HG02623 (cell line): ENCODE data around the gene C21orf58.
A peak's percentile ranks its signal among the peaks of the same experiment; 100 is the strongest.
"Not testable (repeated sequence)": the region's sequence is repeated elsewhere in the genome, so short reads cannot be mapped to it uniquely, and the experiment has no call there.

Source experiments
- ATAC-seq: cut with Tn5 transposase; IDR thresholded peaks from one replicate; pipeline ENCODE4 v1.9.1; 2021; ENCODE audit warnings: moderate library complexity; ENCODE audit not compliant: unreplicated experiment

Gene C21orf58

DNA sequence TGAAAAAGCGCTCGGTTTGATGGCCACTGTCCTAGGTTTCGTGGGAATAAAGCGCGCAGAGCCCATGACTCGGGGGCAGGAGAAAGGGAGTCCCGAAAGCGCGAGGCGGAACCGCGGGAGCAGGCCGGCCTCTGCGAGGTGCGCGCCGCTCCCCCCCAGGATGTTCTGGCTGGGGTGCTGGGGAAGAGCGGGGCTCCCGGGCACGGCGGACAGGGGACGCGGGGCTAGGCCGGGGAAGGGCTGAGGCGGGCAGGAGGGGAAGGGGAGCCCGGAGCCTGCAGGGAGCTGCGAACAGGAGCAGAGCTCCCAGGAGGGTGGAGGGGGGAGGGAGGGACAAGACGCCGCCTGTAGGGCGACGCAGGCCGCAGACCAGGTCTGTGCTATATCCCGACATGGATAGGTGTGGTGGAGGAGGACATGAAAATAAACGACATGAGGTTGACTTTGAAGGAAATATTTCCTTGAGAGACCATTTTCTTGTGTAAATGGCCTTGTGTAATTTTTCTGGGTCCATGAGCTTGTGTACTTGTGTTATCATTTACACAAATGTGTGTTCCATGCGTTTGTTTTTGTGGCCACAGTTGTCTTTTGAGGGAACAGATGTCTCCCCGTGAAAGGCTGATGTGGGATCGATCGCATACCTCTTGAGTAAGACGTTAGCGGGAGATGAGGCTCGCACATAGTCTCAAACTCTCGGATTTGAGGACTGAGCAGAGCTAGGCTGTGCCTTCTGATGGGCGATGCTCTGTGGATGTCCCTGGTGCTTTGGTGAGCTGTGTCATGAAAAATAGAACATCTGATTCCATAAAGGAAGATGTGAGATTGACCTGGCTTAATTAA is 1.6 kb upstream of the C21orf58 start:
- no peak for ATAC-seq

- peak; percentile 51 for ATAC-seq
These were observed 861 bp upstream of the C21orf58 start for GRCh38 chr21:46324390-46325072.

- ATAC-seq: no peak
These were observed 402 bp downstream of the C21orf58 start for GRCh38 chr21:46323227-46323709.

DNA sequence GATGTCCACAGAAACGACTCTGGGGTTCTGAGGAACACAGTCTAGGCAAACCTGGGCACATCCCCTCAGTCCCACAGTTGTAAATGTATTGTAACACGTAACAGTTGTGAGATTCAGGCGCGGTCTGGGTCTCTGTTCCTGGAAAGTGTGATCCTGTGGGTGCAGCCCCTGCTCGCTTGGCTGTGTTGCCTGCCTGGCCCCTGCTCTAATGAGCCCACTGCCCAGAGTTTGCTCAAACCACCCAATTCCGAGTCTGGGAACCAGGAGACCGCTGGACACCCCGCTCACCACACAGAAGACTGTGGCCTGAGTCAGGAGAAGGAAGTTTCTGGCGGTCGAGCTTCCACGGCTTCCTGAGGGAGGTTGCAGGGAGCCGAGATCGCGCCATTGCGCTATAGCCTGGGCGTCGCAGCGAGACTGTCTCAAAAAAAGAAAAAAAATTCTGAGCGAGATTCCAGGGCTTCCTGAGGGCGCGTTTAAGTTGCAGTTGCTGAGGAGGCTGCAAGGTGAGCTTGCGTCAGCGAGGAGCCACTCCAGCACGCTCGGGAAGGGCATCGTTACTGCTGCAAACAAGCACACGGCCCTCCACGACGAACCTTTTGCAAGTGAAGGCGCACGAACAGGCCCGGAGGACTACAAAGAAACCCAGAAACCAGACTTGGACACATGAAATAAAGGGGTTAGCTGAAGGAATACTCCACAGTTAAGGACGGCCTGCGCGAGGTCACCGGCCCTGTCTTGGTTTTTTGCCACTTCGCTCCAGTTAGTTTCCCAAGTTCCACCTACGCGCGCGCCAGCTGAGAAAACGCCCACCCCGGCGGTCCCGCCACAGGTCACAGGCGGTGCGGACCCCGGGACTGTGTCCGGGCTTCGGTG is 1.1 kb downstream of the C21orf58 start:
- ATAC-seq: no peak

DNA sequence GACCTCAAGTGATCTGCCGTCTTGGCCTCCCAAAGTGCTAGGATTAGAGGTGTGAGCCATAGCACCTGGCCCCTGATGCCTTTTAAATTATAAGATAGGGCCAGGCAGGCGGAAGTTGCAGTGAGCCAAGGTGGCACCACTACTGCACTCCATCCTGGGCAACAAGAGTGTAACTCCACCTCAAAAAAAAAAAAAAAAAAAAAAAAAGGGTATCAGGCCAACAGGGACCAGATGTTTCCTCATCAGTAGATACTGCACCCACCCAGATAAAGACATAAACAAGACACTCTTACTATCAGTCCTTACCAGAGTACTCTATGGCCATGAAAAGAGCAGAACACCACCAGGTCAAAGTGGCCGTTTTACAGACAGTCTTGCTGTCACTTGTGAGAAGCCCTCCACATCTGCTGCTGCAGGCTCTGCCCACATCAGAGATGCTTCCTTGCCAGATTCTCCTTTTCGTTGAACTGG is 3.3 kb downstream of the C21orf58 start:
- no peak for ATAC-seq

DNA sequence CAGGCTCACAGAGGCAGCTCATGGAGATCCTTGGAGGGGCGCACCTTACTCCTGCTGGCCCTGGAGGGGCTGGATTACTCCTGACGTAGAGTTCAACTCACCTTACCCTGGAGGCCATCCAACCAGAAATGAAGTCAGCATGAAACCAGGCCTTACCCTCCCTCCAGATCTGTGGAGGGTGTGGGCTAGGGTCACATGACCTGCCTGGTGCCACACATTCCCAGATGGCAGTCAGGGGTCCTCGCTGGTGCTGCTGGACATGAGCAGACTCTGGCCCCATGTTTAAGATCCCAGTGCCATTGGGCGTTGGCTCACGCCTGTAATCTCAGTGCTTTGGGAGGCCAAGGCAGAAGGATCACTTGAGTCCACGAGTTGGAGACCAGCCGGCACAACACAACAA is 4.5 kb downstream of the C21orf58 start:
- ATAC-seq: no peak

DNA sequence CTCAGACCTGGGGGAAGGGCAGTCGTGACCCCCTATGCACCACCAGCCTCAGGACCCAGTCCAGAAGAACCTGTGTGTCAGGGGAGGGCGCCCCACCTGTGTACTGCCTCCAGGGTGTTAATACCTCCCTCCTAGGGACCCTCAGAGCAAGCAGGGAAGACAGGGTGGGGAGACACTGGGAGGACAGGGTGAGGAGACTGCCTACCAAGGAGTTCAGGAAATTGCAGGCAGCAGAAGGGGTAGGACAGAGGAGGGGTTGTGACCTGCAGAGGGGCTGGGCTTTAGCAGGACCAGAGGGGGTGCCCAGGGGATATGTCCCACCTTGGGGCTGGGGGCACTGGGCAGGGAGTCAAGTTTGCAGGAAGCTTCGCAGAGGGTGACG is 5.2 kb downstream of the C21orf58 start:
- no peak for ATAC-seq

DNA sequence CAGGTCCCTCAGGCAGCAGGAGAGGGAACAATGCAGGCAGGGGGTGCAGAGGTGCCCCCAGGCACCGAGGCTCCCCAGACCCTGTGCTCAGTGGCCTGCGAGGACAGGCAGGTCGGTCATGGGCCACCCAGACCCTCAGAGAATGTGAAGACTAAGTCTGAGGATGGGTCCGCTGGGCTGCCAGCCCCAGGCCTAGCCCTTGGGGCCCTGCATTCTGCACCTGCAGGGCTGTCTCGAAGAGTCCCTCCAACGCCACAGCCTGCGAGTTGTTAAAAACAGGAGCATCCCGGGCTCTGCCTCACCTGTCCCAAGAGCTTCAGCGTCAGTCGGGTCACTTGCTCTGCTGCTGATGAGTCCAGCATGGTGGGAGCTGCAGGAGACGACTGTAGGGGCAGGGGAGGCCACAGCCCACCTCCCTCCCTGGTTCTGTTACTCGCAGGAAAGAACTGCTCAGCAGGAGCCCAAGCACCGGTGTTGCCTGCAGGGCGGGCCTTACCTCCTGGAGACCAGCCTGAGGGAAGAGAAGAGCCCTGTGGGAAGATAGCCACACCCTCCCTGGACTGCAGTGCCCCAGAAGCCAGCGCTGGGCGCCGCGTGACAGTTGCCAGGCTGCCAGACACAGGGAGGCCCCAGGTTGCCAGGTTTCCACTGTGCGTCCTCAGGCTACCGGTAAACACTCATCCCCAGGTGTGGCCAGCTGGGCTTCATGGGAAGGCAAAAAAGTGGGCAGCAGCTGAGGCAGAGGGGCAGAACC is 5.8 kb downstream of the C21orf58 start:
- no peak for ATAC-seq

DNA sequence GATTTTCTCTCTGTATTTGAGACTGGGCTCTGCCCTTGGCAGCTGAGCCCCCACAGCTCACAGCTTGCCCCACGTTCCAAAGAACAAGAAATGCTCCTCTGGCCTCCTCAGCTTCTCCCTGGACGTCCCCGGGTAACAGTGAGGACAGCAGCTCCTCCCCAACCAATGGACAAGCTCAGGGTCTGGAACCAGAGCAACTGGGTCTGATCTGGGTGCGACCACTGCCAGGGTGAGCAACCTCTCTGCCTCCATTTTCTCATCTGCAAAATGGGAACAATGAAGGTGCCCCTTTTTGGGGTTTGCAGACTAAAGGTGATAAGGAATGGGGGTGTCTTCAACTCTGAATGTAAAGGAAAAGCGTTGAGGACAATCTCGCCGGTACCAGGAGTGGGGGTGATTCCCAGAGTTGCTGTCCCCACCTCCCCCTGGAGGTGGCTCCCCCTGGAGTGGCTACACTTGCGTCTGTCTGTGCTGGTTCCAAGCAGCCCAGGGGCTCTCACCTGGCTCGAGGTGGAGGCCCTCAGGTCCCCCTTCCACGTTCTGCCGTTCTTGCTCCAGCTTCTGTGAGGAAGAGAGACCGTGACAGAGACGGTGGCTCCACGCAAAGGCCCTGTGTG is 6.9 kb downstream of the C21orf58 start:
- ATAC-seq: no peak

DNA sequence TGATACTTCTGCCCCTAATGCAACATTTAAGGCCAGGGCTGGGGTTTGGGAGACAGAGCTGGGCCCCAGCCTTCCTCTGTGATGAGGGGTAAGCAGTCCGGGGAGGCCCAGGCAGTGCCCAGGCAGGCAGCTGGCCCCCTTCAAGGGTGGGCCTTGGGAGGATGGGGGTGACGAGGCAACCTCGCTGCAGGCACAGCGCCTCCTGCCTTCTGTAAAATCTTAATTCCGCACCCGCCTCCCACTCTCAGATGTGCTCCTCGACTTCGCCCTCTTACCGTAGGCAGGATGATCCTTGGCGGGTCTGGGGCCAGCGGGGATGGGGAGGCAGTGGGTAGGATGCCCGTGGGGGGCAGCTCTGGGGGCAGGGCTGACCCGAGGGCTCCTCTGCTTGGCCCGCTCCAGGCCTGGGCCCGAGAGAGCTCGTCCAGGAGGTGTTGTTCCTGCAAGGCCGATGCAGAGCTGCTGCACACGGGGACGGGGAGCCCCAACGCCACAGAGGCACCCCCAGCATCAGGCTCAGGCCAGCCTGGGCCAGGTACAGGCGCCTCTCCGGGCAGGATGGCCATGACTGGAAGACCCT is 9.1 kb downstream of the C21orf58 start:
- no peak for ATAC-seq

GRCh38 chr21:46312949-46313348 is 10.7 kb downstream of the C21orf58 start:
- no peak for ATAC-seq

DNA sequence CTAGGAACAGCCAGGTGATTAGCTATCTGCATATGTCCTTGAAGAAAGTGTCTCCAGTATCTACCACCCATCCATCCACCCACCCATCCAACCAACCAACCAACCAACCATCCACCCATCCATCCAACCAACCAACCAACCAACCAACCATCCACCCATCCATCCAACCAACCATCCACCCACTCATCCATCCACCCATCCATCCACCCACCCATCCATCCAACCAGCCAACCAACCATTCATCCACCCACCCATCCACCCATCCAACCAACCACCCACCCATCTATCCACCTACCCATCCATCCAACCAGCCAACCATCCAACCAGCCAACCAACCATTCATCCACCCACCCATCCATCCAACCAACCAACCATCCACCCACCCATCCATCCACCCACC is 12.1 kb downstream of the C21orf58 start:
- no peak for ATAC-seq

GRCh38 chr21:46310260-46310659 is 13.4 kb downstream of the C21orf58 start:
- ATAC-seq: not testable (repeated sequence)

DNA sequence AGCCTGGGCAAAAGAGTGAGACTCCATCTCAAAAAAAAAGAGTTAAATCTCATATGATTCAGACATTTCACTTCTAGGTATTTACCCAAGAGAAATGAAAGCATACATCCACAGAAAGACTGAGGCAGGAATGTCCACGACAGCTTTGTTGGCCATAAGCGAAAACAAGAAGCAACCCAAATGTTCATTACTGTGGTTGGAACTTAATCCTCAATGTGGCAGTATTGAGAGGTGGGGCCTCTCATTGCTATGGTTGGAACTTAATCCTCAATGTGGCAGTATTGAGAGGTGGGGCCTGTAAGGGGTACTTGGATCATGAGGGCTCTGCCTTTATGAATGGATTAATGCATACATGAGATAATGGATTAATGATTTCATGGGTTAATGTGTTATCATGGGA is 15.2 kb downstream of the C21orf58 start:
- no peak for ATAC-seq

DNA sequence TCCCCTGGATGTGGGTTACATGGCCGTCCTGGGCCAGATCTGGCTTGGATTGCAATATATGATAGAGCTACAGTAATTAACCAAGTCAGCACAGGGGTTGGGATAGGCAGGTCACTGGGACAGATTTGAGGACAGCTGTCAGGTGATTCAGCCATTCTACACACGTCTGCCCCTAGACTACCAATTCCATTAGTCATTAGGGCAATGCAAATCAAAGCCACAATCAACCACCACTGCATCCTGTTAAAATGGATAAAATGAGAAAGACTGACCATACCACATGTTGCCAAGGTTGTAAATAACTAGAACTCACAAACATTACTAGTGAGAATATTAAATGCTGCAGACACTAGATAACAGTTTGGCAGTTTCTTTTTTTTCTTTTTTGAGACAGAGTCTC is 16.0 kb downstream of the C21orf58 start:
- ATAC-seq: no peak

DNA sequence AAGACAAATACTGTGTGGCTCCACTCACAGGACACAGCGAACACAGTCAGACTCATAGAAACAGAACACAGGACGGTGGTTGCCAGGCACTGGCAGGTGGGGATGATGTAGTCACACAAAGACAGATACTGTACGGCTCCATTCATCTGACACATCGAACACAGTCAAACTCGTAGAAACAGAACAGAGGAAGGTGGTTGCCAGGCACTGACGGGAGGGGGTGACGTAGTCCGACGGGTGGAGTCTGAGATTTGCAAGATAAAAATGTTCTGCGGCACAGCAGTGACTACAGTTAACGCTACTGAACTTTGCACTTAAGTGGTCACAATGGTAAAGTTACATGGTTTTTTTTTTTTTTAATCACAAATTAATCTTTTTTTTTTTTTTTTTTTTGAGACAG is 18.7 kb downstream of the C21orf58 start:
- ATAC-seq: no peak

DNA sequence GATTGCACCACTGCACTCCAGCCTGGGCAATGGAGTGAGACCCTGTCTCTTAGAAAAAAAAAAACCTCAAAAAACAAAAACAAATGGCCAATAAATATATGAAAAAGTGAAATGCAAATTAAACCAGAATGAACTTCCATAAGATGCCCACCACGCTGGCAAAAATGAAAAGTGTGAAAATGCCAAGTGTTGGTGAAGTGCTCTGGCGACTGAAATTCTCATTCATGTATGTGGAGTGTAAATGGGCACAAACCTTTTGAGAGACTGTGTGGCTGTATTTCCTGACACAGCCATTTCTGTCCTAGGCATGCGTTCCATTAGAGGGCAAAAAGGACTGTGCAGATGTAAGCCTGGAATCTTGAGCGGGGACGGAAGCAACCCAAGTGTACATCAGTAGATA is 19.2 kb downstream of the C21orf58 start:
- no peak for ATAC-seq

DNA sequence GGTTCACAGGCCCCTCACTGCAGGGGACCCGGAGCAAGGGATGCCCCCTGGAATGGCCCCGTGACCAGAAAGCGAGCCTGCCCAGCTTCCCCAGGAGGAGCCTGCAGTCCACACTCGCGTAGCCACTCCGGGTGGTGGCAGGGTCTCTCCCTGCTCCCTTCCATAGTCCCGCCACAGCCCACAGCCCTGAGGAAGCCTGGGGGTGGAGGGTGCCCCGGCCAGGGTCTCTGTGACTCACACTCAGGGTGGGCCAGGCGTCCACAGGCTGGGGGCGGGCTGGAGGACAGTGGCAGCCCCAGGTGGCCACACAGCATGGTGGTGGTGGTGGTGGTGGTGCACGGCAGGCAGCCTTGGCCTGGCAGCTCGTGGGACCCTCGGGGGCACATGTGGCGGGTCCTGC is 21.9 kb downstream of the C21orf58 start:
- ATAC-seq: no peak

DNA sequence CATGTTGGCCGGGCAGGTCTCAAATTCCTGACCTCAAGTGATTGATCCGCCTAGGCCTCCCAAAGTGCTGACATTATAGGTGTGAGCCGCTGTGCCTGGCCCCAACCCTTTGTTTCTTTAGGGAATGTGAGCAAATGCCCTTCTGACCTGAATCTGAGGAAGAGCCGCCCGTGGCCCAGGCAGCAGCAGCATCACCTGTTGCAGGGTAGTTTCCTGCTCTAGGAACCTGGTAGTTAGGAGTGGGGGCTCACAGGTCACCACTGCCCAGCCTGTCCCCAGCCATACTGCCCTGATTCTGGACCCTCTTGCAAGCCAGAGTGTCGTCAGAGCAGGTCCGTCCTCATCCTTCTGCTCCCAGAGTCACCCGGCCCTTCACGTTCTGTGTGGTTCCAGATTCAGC is 24.5 kb downstream of the C21orf58 start:
- ATAC-seq: no peak
